Spleen (tissue), 7 donors: ENCODE data around the gene ASCC3.

ENCODE experiments used
- CTCF ChIP-seq, 11 experiments: fragments of 200-600 bp in 7 of 11; fragments of 450-650 bp in 4 of 11; sonication (generic) in 4 of 11; IDR thresholded peaks in 8 of 11; conservative IDR thresholded peaks in 3 of 11; 1 replicate in 7 of 11; 2 replicates in 4 of 11; pipeline versions ENCODE4 v1.4.0 to v1.8.0; 2016 to 2021; ENCODE audit warnings: antibody characterized with exemption in 11 of 11, inconsistent platforms in 4 of 11, mild to moderate bottlenecking in 1 of 11
- POLR2AphosphoS5 ChIP-seq, 3 donors: sonication (generic); formaldehyde crosslinking; IDR thresholded peaks; one replicate each; pipeline ENCODE4 v1.5.1; 2017; ENCODE audit warnings: antibody characterized with exemption in 3 of 3
- donor health status: DM: no; HTN: no; CAD: no; lungs with moderate emphysema.
- donor health status: DM: no; HTN: no; CAD: no.
- donor health status: DM: no; HTN: no; CAD: no.

- no peak for TF ChIP-seq CTCF (IDR thresholded peaks at IDR 0.05 in 8 of 11, conservative IDR thresholded peaks at IDR 0.05 in 3 of 11)
- TF ChIP-seq POLR2AphosphoS5 (IDR thresholded peaks at IDR 0.05), result no peak
Measured at GRCh38 chr6:100599088-100599770, 281.9 kb downstream of the ASCC3 start.
